DOHH2 (cell line): ENCODE data around the gene ARID1B.

Source experiments
- H3F3A ChIP-seq: fragments of 200-600 bp; sonication (generic), shearing (Covaris generic); 2 replicates; pipeline ENCODE4 v1.6.0; 2016; ENCODE audit warnings: antibody characterized with exemption, mild to moderate bottlenecking; ENCODE audit not compliant: control insufficient read depth, insufficient read depth
- H3K27ac ChIP-seq: fragments of 200-600 bp; sonication (generic); 2 replicates; pipeline ENCODE4 v1.5.1; 2014; ENCODE audit warnings: low read depth, mild to moderate bottlenecking, low read length, moderate library complexity
- H3K27me3 ChIP-seq: fragments of 200-600 bp; sonication (generic); 2 replicates; pipeline ENCODE4 v1.6.1; 2014; ENCODE audit warnings: mild to moderate bottlenecking, low read length, mixed read lengths; ENCODE audit not compliant: control insufficient read depth
- H3K36me3 ChIP-seq: fragments of 200-600 bp; sonication (generic); 2 replicates; pipeline ENCODE4 v1.6.1; 2014; ENCODE audit warnings: mild to moderate bottlenecking, low read length, moderate library complexity, mixed read lengths; ENCODE audit not compliant: control insufficient read depth
- H3K4me1 ChIP-seq: fragments of 200-600 bp; sonication (generic); 2 replicates; pipeline ENCODE4 v1.6.1; 2014; ENCODE audit warnings: mild to moderate bottlenecking, low read length, mixed read lengths; ENCODE audit not compliant: control insufficient read depth
- H3K4me2 ChIP-seq: fragments of 200-600 bp; sonication (generic); 2 replicates; pipeline ENCODE4 v1.6.0; 2014; ENCODE audit warnings: mild to moderate bottlenecking, low read length, moderate library complexity
- H3K4me3 ChIP-seq: fragments of 200-600 bp; sonication (generic); 2 replicates; pipeline ENCODE4 v1.5.1; 2014; ENCODE audit warnings: mild to moderate bottlenecking, low read length, mixed read lengths
- H3K79me2 ChIP-seq: fragments of 200-600 bp; sonication (generic); 2 replicates; pipeline ENCODE4 v1.6.1; 2014; ENCODE audit warnings: mild to moderate bottlenecking, low read length, mixed read lengths; ENCODE audit not compliant: control insufficient read depth
- H3K9me2 ChIP-seq: fragments of 200-600 bp; sonication (generic); replicated peaks from 2 replicates; pipeline ENCODE4 v1.6.1; 2014; ENCODE audit warnings: mild to moderate bottlenecking, low read length, mixed read lengths; ENCODE audit not compliant: control insufficient read depth
- H3K9me3 ChIP-seq: fragments of 200-600 bp; sonication (generic); 2 replicates; pipeline ENCODE4 v1.6.1; 2014; ENCODE audit warnings: antibody characterized with exemption, low read length, mixed read lengths; ENCODE audit not compliant: control insufficient read depth, insufficient read depth
- H4K20me1 ChIP-seq: fragments of 200-600 bp; sonication (generic); 2 replicates; pipeline ENCODE4 v1.6.0; 2014; ENCODE audit warnings: low read depth, mild to moderate bottlenecking, antibody characterized with exemption, low read length, moderate library complexity; ENCODE audit not compliant: control insufficient read depth, insufficient read depth
- EZH2phosphoT487 ChIP-seq: fragments of 200-600 bp; sonication (generic); IDR thresholded peaks from 2 replicates; pipeline ENCODE4 v1.6.1; 2017; ENCODE audit warnings: borderline replicate concordance, mild to moderate bottlenecking, antibody characterized with exemption, low read length, moderate library complexity, mixed read lengths
- TF ChIP-seq, protein P1 (sequence below): fragments of 200-600 bp; sonication (generic); IDR thresholded peaks from one replicate; pipeline ENCODE4 v1.5.1; 2014; ENCODE audit warnings: antibody characterized with exemption, mild to moderate bottlenecking, low read depth, low read length; ENCODE audit not compliant: poor library complexity, severe bottlenecking

ARID1B gene

DNA sequence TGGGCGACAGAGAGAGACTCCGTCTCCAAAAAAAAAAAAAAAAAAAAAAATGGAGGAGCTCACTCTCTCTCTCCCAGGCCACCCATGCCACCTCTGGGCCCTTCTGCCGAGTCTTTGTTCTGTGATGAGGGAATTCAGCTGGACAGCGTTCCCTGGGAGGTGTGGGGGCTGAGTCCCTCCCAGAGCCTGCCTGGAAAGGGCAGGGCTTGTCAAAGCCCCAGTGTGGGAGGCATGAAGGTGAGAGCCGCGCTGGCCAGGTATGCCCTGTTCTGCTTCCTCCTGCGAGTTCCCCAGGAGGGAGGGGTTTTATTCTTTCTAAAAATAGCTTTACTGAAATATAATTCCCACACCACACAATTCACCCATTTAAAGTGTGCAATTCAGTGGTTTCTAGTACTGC lies 476.5 kb downstream of the ARID1B start:
- Histone ChIP-seq H3K79me2 (no peaks in the 10 kb centered on the region), H3K9me3 (no peaks in the 10 kb centered on the region), H3K27me3 (peaks cover 20% of the 10 kb centered on the region), H3K4me3 (no peak overlapping the region), H3K4me2 (no peak overlapping the region), H4K20me1 (no peaks in the 10 kb centered on the region), H3F3A (no peaks in the 10 kb centered on the region), H3K27ac (no peak overlapping the region), H3K9me2 (no peaks in the 10 kb centered on the region), H3K4me1 (no peaks in the 10 kb centered on the region), H3K36me3 (no peaks in the 10 kb centered on the region)
- TF ChIP-seq EZH2phosphoT487: no peak
- TF ChIP-seq, protein P1, sequence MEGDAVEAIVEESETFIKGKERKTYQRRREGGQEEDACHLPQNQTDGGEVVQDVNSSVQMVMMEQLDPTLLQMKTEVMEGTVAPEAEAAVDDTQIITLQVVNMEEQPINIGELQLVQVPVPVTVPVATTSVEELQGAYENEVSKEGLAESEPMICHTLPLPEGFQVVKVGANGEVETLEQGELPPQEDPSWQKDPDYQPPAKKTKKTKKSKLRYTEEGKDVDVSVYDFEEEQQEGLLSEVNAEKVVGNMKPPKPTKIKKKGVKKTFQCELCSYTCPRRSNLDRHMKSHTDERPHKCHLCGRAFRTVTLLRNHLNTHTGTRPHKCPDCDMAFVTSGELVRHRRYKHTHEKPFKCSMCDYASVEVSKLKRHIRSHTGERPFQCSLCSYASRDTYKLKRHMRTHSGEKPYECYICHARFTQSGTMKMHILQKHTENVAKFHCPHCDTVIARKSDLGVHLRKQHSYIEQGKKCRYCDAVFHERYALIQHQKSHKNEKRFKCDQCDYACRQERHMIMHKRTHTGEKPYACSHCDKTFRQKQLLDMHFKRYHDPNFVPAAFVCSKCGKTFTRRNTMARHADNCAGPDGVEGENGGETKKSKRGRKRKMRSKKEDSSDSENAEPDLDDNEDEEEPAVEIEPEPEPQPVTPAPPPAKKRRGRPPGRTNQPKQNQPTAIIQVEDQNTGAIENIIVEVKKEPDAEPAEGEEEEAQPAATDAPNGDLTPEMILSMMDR: no peak

DNA sequence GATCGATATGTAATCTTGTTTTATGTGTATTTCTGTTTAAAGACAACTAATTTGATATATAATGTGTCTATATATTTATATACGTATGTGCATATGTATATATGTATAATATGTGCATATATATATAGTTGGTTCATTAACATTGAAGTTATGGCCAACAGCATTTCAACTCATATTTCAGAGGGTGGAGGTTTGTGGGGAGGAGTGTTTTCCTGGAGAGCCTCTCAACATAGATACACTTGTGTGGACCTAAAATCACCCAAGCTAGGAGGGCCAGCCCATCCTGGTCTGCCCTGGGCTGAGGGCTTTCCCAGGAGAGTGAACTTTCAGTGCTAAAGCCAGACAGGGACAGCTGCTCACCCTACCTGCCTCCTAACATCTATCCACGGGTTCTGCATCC lies 477.4 kb downstream of the ARID1B start:
- Histone ChIP-seq H3F3A (no peaks in the 10 kb centered on the region), H3K4me1 (no peaks in the 10 kb centered on the region), H3K79me2 (no peaks in the 10 kb centered on the region), H4K20me1 (no peaks in the 10 kb centered on the region), H3K27ac (no peak overlapping the region), H3K9me2 (no peaks in the 10 kb centered on the region), H3K36me3 (no peaks in the 10 kb centered on the region), H3K4me2 (no peak overlapping the region), H3K27me3 (peaks cover 20% of the 10 kb centered on the region), H3K9me3 (no peaks in the 10 kb centered on the region), H3K4me3 (no peak overlapping the region)
- TF ChIP-seq EZH2phosphoT487: no peak
- TF ChIP-seq, protein P1: no peak

DNA sequence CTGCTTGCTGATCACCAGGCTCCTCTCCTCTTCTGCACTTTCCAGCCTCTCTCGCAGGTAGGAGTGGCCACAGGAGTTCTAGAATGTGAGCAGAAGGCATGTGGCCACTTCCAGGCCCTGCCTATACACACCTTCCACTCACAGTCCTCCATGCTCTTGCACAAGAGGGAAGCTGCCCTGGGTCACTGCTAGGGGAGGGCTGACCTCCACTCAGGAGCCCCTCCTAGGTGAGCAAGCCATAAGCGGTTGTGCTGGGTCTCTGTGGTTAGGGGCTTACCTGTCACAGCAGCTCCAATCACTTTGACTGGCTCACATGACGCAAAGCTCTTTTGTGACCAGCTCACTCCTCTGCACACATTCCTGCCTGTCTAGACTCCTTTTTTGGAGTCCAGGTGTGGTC lies 477.9 kb downstream of the ARID1B start:
- H3K9me2 ChIP-seq: no peaks in the 10 kb centered on the region
- H4K20me1 ChIP-seq: no peaks in the 10 kb centered on the region
- H3K4me3 ChIP-seq: no peak overlapping the region
- no peaks in the 10 kb centered on the region for H3F3A ChIP-seq
- no peaks in the 10 kb centered on the region for H3K36me3 ChIP-seq
- H3K4me2 ChIP-seq: no peak overlapping the region
- H3K27ac ChIP-seq: no peak overlapping the region
- peaks cover 20% of the 10 kb centered on the region for H3K27me3 ChIP-seq
- TF ChIP-seq EZH2phosphoT487: no peak
- TF ChIP-seq, protein P1: no peak
- no peaks in the 10 kb centered on the region for H3K79me2 ChIP-seq
- no peaks in the 10 kb centered on the region for H3K9me3 ChIP-seq
- H3K4me1 ChIP-seq: no peaks in the 10 kb centered on the region

DNA sequence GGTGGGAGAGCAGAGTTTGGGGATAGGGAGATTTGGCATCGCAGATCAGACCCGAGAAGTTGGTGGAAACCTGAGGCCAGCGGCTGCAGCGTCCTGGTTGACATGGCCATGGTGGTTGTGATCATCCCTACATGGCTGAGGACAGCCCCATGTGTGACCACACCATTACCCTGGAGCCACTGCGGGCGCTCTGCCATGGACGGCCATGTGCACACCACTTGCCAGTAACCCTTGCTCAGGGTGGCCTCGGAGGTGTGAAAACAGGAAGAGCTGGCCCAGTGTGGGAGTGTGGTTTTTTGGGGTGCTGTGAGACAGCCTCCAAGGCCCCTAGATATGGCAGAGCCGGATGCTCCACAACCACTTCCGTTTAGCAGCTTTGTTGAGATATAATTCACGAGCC lies 481.7 kb downstream of the ARID1B start:
- Histone ChIP-seq H3K4me2 (no peak overlapping the region), H3K36me3 (no peaks in the 10 kb centered on the region), H3K4me1 (no peaks in the 10 kb centered on the region), H4K20me1 (no peaks in the 10 kb centered on the region), H3K4me3 (no peak overlapping the region), H3F3A (no peaks in the 10 kb centered on the region), H3K9me3 (no peaks in the 10 kb centered on the region), H3K27me3 (peaks cover 16% of the 10 kb centered on the region), H3K27ac (no peak overlapping the region), H3K9me2 (no peaks in the 10 kb centered on the region), H3K79me2 (no peaks in the 10 kb centered on the region)
- no peak for TF ChIP-seq EZH2phosphoT487
- TF ChIP-seq, protein P1: no peak
